SK-N-SH (cell line): ENCODE measurements around the gene TBC1D5. TPM values are rescaled to one million over a fixed set of nuclear protein-coding genes. Genes with fewer than 3 reads are reported as not detected.

ENCODE experiments used
- CTCF ChIA-PET: fragments of 300-600, 350-600 bp; formaldehyde crosslinking; extraction: SDS; loops from one replicate; lab custom pipeline; 2021; lab: Yijun Ruan, JAX
- POLR2A ChIA-PET: fragments of 350-600 bp; sonication (Branson Sonifier 250); formaldehyde crosslinking; extraction: SDS; loops from one replicate; lab custom pipeline; 2020; ENCODE audit warnings: antibody characterized with exemption, inconsistent platforms; lab: Yijun Ruan, JAX
- DNase-seq: peaks from one replicate; pipeline ENCODE4 v3.0.0; 2012
- H2AFZ ChIP-seq: fragments of 200-600 bp; sonication (generic); 2 replicates; pipeline ENCODE4 v1.8.1; 2016; ENCODE audit warnings: antibody characterized with exemption, mild to moderate bottlenecking, low read depth
- H3F3A ChIP-seq: fragments of 200-600 bp; sonication (generic); replicated peaks from 2 replicates; pipeline ENCODE3; 2016; ENCODE audit warnings: antibody characterized with exemption, mild to moderate bottlenecking; ENCODE audit not compliant: insufficient read depth
- H3K27ac ChIP-seq, 2 experiments: fragments of 200-500 bp in 1 of 2; fragments of 200-600 bp in 1 of 2; sonication (Bioruptor generic) in 1 of 2; sonication (generic), shearing (Covaris generic) in 1 of 2; 2 replicates each; pipeline versions ENCODE4 v1.5.1 to v1.6.1; 2014 to 2016; ENCODE audit warnings: low read depth in 2 of 2, inconsistent platforms in 1 of 2, low read length in 1 of 2, mild to moderate bottlenecking in 1 of 2, mixed read lengths in 1 of 2
- H3K27me3 ChIP-seq: fragments of 200-600 bp; sonication (generic), shearing (Covaris generic); 2 replicates; pipeline ENCODE4 v1.6.1; 2016; ENCODE audit warnings: mixed run types; ENCODE audit not compliant: insufficient read depth
- H3K36me3 ChIP-seq, 2 experiments: fragments of 200-500 bp in 1 of 2; fragments of 200-600 bp in 1 of 2; sonication (Bioruptor generic) in 1 of 2; sonication (generic) in 1 of 2; replicated peaks in 1 of 2; 2 replicates each; pipeline versions ENCODE3 to v1.5.1; 2014 to 2016; ENCODE audit warnings: low read length in 1 of 2, mild to moderate bottlenecking in 1 of 2; ENCODE audit not compliant: insufficient read depth in 2 of 2, control insufficient read depth in 1 of 2
- H3K4me1 ChIP-seq, 2 experiments: fragments of 200-500 bp in 1 of 2; fragments of 200-600 bp in 1 of 2; sonication (Bioruptor generic) in 1 of 2; sonication (generic), shearing (Covaris generic) in 1 of 2; 2 replicates each; pipeline versions ENCODE4 v1.5.1 to v1.6.1; 2014 to 2016; ENCODE audit warnings: low read depth in 1 of 2, low read length in 1 of 2, mixed run types in 1 of 2; ENCODE audit not compliant: insufficient read depth in 2 of 2, control insufficient read depth in 1 of 2
- H3K4me2 ChIP-seq: fragments of 200-600 bp; sonication (generic), shearing (Covaris generic); 2 replicates; pipeline ENCODE4 v1.6.1; 2017; ENCODE audit warnings: mixed run types
- H3K4me3 ChIP-seq, 2 experiments: fragments of 200-500 bp in 1 of 2; fragments of 200-600 bp in 1 of 2; sonication (Bioruptor generic) in 1 of 2; sonication (generic), shearing (Covaris generic) in 1 of 2; 2 replicates each; pipeline versions ENCODE4 v1.5.1 to v1.8.1; 2014 to 2016; ENCODE audit warnings: low read depth in 2 of 2, inconsistent platforms in 1 of 2, low read length in 1 of 2, mild to moderate bottlenecking in 1 of 2, mixed read lengths in 1 of 2, moderate library complexity in 1 of 2
- H3K79me2 ChIP-seq: fragments of 200-600 bp; sonication (generic); 2 replicates; pipeline ENCODE4 v1.8.1; 2017; ENCODE audit warnings: mild to moderate bottlenecking; ENCODE audit not compliant: insufficient read depth
- H3K9ac ChIP-seq: fragments of 200-600 bp; sonication (generic); 2 replicates; pipeline ENCODE4 v1.6.1; 2017; ENCODE audit warnings: mixed run types
- H3K9me2 ChIP-seq: fragments of 200-600 bp; sonication (generic); 2 replicates; pipeline ENCODE4 v1.6.1; 2017; ENCODE audit warnings: mixed run types
- H3K9me3 ChIP-seq: fragments of 200-600 bp; sonication (generic); 2 replicates; pipeline ENCODE4 v1.6.1; 2017; ENCODE audit warnings: mixed run types, mild to moderate bottlenecking, moderate library complexity
- H4K20me1 ChIP-seq: fragments of 200-600 bp; sonication (generic); 2 replicates; pipeline ENCODE4 v1.6.1; 2017; ENCODE audit warnings: mild to moderate bottlenecking, mixed run types; ENCODE audit not compliant: insufficient read depth
- CHD2 ChIP-seq: fragments of 150-350 bp; IDR thresholded peaks from 2 replicates; pipeline ENCODE4 v1.6.1; 2018; ENCODE audit warnings: low read length; ENCODE audit not compliant: partially characterized antibody
- EZH2phosphoT487 ChIP-seq: fragments of 200-600 bp; sonication (generic); IDR thresholded peaks from 2 replicates; pipeline ENCODE4 v1.6.1; 2017; ENCODE audit warnings: low read depth, mixed run types, mild to moderate bottlenecking, antibody characterized with exemption, moderate library complexity, borderline replicate concordance
- FOSL2 ChIP-seq: IDR thresholded peaks from 2 replicates; pipeline ENCODE4 v1.4.0; 2012; ENCODE audit warnings: low read depth, mild to moderate bottlenecking, moderate library complexity, borderline replicate concordance
- FOXJ3 ChIP-seq: sonication (generic); formaldehyde crosslinking; IDR thresholded peaks from 2 replicates; pipeline ENCODE4 v1.5.1; 2020; ENCODE audit warnings: mild to moderate bottlenecking, missing genetic modification reagents
- FOXM1 ChIP-seq: IDR thresholded peaks from 2 replicates; pipeline ENCODE4 v1.4.0; 2012; ENCODE audit warnings: low read depth, mild to moderate bottlenecking
- GABPA ChIP-seq: IDR thresholded peaks from 2 replicates; pipeline ENCODE4 v1.4.0; 2012; ENCODE audit warnings: low read depth, mild to moderate bottlenecking
- JUND ChIP-seq: IDR thresholded peaks from 2 replicates; pipeline ENCODE4 v1.4.0; 2012
- NRF1 ChIP-seq: IDR thresholded peaks from 2 replicates; pipeline ENCODE4 v1.6.1; 2012; ENCODE audit warnings: low read depth, mild to moderate bottlenecking, low read length
- POLR2AphosphoS5 ChIP-seq: IDR thresholded peaks from 2 replicates; pipeline ENCODE4 v1.6.1; 2012; ENCODE audit warnings: low read depth, low read length
- RAD21 ChIP-seq: IDR thresholded peaks from 2 replicates; pipeline ENCODE4 v1.6.1; 2012; ENCODE audit warnings: mild to moderate bottlenecking, low read length
- RCOR1 ChIP-seq: fragments of 150-350 bp; IDR thresholded peaks from 2 replicates; pipeline ENCODE4 v1.6.1; 2017; ENCODE audit warnings: antibody characterized with exemption, low read length
- RFX5 ChIP-seq: IDR thresholded peaks from 2 replicates; pipeline ENCODE4 v1.6.1; 2012; ENCODE audit warnings: mild to moderate bottlenecking, improper control_type of control experiment, low read length
- SIN3A ChIP-seq: IDR thresholded peaks from 2 replicates; pipeline ENCODE4 v1.6.1; 2012; ENCODE audit warnings: low read depth, mild to moderate bottlenecking, low read length, moderate library complexity, borderline replicate concordance
- TAF1 ChIP-seq: IDR thresholded peaks from 2 replicates; pipeline ENCODE4 v1.6.1; 2012; ENCODE audit warnings: low read depth, mild to moderate bottlenecking, low read length, moderate library complexity, borderline replicate concordance
- TCF12 ChIP-seq: IDR thresholded peaks from 2 replicates; pipeline ENCODE4 v1.4.0; 2012
- WGBS: methylation state at CpG from one replicate; pipeline ENCODE4 v1.1.6; 2017; ENCODE audit warnings: low lambda C conversion rate; 5-methylcytosine and 5-hydroxymethylcytosine counted together
- polyA plus RNA-seq, 3 experiments: library from polyadenylated mRNA; depleted of rRNA; stranded (reverse); fragments of >200 nt; gene quantifications; 2 replicates each; pipeline ENCODE4 v1.2.3, GENCODE V29; 2012
- TF ChIP-seq, protein P1 (sequence below): IDR thresholded peaks from 2 replicates; pipeline ENCODE4 v1.4.0; 2012; ENCODE audit warnings: low read depth
- TF ChIP-seq, protein P2 (sequence below): fragments of 200-600 bp; sonication (generic); IDR thresholded peaks from 2 replicates; pipeline ENCODE4 v1.6.1; 2017; ENCODE audit warnings: antibody characterized with exemption, mild to moderate bottlenecking, moderate library complexity

Gene TBC1D5
- polyA plus RNA-seq, 1 of the 3 experiments (the other 2 are of a cell fraction) = 19.5 TPM

DNA sequence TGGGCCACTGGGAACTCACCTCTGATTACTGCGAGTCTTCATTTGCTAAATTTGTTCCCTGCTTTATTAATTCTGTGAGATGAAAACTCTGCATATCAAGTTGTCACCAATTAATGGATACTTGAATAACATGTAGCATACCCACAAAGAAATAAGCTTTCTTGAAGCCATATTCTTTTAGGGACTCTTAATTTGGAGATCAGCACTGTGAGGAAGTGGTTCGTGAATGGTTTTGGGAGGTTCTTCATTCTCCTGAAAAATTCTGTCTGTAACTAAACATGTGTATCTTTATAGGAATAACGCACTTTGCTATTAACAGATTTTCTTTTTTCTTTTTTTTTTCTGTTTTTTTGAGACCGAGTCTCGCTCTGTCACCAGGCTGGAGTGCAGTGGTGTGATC is 19.1 kb upstream of the TBC1D5 start (continued):
- TF ChIP-seq SIN3A (no peak), EZH2phosphoT487 (no peak), FOXJ3 (no peak), RAD21 (no peak), RFX5 (no peak), NRF1 (no peak), TAF1 (no peak), TCF12 (no peak)
- TF ChIP-seq, all 33 proteins: peak for 0

DNA sequence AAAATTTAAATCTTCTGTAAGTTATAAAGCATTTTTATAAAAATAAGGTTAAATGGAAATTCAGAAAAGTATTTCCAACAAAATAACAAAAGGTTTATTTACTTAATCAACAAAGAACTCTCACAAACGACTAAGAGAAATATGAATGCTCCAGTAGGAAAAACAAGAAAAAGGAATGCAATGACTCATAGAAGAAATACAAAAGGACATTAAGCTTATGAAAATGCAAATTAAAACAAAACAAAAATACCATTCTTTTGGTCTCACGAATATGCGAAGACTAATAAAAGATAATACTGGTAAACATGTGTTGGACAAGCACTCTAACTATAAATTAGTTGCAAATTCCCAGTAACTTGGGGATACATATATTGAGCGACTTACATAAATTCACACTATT is 17.5 kb upstream of the TBC1D5 start:
- Histone ChIP-seq H3K4me3 (no peak overlapping the region), H4K20me1 (no peaks in the 10 kb centered on the region), H3K9ac (no peak overlapping the region), H3K9me3 (no peaks in the 10 kb centered on the region), H3F3A (no peaks in the 10 kb centered on the region), H3K4me1 (peaks cover 0 to 3% of the 10 kb centered on the region in 2 experiments; a peak in 1 of 4 replicates), H2AFZ (peak overlapping the region; percentile 39; the same call in 1 of the 2 replicates), H3K9me2 (no peaks in the 10 kb centered on the region), H3K27ac (no peak overlapping the region), H3K27me3 (no peaks in the 10 kb centered on the region), H3K36me3 (no peaks in the 10 kb centered on the region), H3K79me2 (no peaks in the 10 kb centered on the region), H3K4me2 (no peak overlapping the region)
- CTCF ChIA-PET = interaction anchor here (1.0 kb wide), 1 partner anchor 78 kb away, joined by 3 read pairs; no protein-coding TSS in a partner anchor
- POLR2A ChIA-PET = no interaction called here
- TF ChIP-seq FOXJ3 (no peak), RCOR1 (no peak)
- no peak for DNase-seq
- WGBS = 70% methylated on average over 4 of the region's 4 CpGs

DNA sequence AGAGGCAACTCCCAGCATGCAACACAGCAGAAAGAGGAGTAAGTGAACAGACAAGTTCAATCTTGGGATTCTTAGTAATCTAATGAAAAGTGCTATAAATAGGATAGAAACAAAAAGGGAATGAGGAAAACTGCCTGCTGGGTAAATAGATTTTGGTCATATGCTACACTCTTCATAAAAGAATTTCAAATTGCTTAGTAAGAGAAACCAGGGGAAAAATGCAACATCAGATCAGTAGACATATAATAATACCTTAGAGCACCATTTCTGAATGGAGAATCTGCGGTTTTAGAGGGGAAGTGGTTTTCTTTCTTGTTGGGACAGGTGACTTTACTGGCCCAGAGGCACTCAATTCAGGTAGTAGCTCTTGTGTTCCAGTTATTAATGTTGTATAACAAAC is 13.4 kb upstream of the TBC1D5 start:
- no peaks in the 10 kb centered on the region for H3K9me3 ChIP-seq
- ChIA-PET POLR2A (no interaction called here), CTCF (no interaction called here)
- H3K27ac ChIP-seq = no peak overlapping the region
- no peaks in the 10 kb centered on the region for H3F3A ChIP-seq
- no peaks in the 10 kb centered on the region for H3K9me2 ChIP-seq
- no peak overlapping the region for H2AFZ ChIP-seq
- no peak overlapping the region for H3K9ac ChIP-seq
- no peak for TF ChIP-seq JUND
- TF ChIP-seq CHD2 = no peak
- TF ChIP-seq, protein P1, sequence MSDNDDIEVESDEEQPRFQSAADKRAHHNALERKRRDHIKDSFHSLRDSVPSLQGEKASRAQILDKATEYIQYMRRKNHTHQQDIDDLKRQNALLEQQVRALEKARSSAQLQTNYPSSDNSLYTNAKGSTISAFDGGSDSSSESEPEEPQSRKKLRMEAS = no peak
- no peak for TF ChIP-seq FOXJ3
- no peak for TF ChIP-seq TAF1
- TF ChIP-seq FOXM1 = no peak
- TF ChIP-seq GABPA = no peak
- TF ChIP-seq EZH2phosphoT487 = no peak
- TF ChIP-seq SIN3A = no peak
- no peak for TF ChIP-seq RFX5
- TF ChIP-seq POLR2AphosphoS5 = no peak
- TF ChIP-seq FOSL2 = no peak
- TF ChIP-seq, protein P2, sequence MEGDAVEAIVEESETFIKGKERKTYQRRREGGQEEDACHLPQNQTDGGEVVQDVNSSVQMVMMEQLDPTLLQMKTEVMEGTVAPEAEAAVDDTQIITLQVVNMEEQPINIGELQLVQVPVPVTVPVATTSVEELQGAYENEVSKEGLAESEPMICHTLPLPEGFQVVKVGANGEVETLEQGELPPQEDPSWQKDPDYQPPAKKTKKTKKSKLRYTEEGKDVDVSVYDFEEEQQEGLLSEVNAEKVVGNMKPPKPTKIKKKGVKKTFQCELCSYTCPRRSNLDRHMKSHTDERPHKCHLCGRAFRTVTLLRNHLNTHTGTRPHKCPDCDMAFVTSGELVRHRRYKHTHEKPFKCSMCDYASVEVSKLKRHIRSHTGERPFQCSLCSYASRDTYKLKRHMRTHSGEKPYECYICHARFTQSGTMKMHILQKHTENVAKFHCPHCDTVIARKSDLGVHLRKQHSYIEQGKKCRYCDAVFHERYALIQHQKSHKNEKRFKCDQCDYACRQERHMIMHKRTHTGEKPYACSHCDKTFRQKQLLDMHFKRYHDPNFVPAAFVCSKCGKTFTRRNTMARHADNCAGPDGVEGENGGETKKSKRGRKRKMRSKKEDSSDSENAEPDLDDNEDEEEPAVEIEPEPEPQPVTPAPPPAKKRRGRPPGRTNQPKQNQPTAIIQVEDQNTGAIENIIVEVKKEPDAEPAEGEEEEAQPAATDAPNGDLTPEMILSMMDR = no peak
- 67% methylated on average over 1 of the region's 1 CpG for WGBS
- no peaks in the 10 kb centered on the region for H3K27me3 ChIP-seq
- H3K36me3 ChIP-seq = no peaks in the 10 kb centered on the region
- DNase-seq = no peak
- H3K79me2 ChIP-seq = no peaks in the 10 kb centered on the region
- peaks cover 0 to 3% of the 10 kb centered on the region in 2 experiments; a peak in 1 of 4 replicates for H3K4me1 ChIP-seq
- no peak overlapping the region for H3K4me3 ChIP-seq
- H3K4me2 ChIP-seq = no peak overlapping the region
- no peaks in the 10 kb centered on the region for H4K20me1 ChIP-seq
